ENCODE data around the gene LYPD5. TPM values are rescaled to one million over a fixed set of nuclear protein-coding genes. Genes with fewer than 3 reads are reported as not detected.
"Not testable (repeated sequence)": the region's sequence is repeated elsewhere in the genome, so short reads cannot be mapped to it uniquely, and the experiment has no call there.

The LYPD5 gene
- total RNA-seq, 1 experiment from 2014 or later = not detected

DNA sequence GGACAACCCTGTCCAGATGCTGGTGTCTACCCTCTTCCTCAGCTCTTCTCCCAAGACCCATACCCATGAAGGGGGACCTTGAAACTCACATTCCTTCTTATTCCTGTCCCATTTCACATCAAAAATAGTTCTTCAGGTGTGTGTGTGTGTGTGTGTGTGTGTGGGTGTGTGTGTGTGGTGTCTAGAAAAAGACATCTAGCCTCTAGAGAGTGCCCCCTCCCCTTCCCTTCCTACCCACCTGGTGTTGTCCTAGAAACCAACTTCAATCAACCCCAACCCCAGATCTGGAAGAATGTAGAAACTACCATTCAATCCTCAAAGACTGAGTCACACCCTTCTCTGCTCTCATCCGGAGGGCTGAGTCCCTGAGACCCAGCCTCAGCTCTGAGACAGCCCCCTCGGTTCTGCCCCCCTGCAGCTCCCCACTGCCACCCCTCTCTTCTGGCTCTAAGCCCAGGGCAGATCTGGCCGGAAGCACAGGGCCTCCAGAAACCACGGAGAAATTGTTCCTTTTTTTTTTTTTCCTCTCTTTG lies 25.0 kb downstream of the LYPD5 start:
- no peak overlapping the region for H2AFZ ChIP-seq (ENCODE audit: low read length)

DNA sequence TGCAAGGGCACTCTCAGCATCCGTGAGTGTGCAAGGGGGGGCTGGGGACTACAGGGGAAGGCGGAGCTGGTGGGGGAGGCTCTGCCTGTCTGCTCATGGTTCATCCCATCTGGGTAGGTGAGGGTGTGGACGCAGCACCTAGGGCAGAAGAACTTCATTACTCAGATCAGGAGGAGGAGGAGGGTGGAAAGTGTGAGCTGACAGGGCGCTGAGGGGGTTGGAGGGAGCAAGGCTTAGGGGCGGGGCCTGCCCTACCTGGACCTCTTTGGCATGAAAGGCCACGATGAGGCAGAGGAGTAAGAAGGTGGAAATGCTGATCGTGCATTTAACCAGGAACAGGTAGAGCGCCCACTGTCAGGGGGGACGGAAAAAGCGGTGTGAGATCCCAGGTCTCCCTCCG lies 26.0 kb downstream of the LYPD5 start:
- Histone ChIP-seq H3K27ac (ENCODE audit: low read length) (no peak overlapping the region), H3K9ac (ENCODE audit: low read length) (no peak overlapping the region), H3K79me2 (ENCODE audit: low read length) (no peaks in the 10 kb centered on the region), H3K36me3 (ENCODE audit: insufficient read depth, low read length) (no peaks in the 10 kb centered on the region), H3K4me2 (ENCODE audit: low read depth, low read length, poor library complexity, severe bottlenecking) (no peak overlapping the region), H4K20me1 (ENCODE audit: insufficient read depth, low read depth, low read length) (no peaks in the 10 kb centered on the region), H3K4me3 (ENCODE audit: low read length) (no peak overlapping the region), H3K4me1 (ENCODE audit: low read length) (no peaks in the 10 kb centered on the region; the same call in 1 of the 2 replicates), H3K27me3 (ENCODE audit: low read length) (no peaks in the 10 kb centered on the region), H3K9me2 (replicated peaks; ENCODE audit: insufficient read depth, low read length) (no peaks in the 10 kb centered on the region), H2AFZ (ENCODE audit: low read length) (no peak overlapping the region), H3K9me3 (ENCODE audit: low read length) (no peaks in the 10 kb centered on the region)
- no peak for DNase-seq

More for the DNA sequence above, 25.0 kb downstream of the LYPD5 start:
- Histone ChIP-seq H3K9me2 (replicated peaks; ENCODE audit: insufficient read depth, low read length) (no peaks in the 10 kb centered on the region), H3K27me3 (ENCODE audit: low read length) (no peaks in the 10 kb centered on the region), H4K20me1 (ENCODE audit: insufficient read depth, low read depth, low read length) (no peaks in the 10 kb centered on the region), H3K79me2 (ENCODE audit: low read length) (no peaks in the 10 kb centered on the region), H3K9ac (ENCODE audit: low read length) (no peak overlapping the region), H3K27ac (ENCODE audit: low read length) (no peak overlapping the region), H3K4me3 (ENCODE audit: low read length) (no peak overlapping the region), H3K9me3 (ENCODE audit: low read length) (no peaks in the 10 kb centered on the region), H3K4me2 (ENCODE audit: low read depth, low read length, poor library complexity, severe bottlenecking) (no peak overlapping the region), H3K4me1 (ENCODE audit: low read length) (no peaks in the 10 kb centered on the region; the same call in 1 of the 2 replicates), H3K36me3 (ENCODE audit: insufficient read depth, low read length) (no peaks in the 10 kb centered on the region)
- DNase-seq = no peak

DNA sequence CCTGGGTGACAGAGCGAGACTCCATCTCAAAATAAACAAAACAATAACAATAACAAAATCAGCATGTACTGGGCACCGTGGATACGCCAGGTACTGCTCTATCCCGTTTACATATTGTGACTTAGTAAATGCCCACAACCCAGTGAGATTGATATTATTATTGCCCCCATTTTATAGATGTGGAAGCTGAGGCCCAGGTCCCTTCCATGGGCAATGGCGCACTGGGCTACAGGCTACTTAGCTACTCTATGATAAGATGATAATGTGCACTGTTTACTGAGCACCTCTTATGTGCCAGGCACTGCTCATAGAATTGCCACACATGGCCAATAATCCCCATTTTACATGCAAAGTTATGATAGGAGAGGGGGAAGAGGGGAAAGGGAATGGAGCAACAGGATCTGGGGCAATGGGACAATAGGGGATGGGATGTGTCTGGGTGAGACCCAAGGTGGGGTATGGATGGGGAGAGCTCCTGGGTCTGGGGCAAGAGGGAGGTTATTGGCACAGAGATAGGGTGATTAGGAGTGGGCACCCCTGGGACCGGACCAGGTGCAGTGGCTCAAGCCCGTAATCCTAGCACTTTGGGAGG lies 26.9 kb downstream of the LYPD5 start:
- Histone ChIP-seq H3K79me2 (ENCODE audit: low read length) (no peaks in the 10 kb centered on the region), H3K4me1 (ENCODE audit: low read length) (no peaks in the 10 kb centered on the region), H3K4me3 (ENCODE audit: low read length) (no peak overlapping the region), H4K20me1 (ENCODE audit: insufficient read depth, low read depth, low read length) (no peaks in the 10 kb centered on the region), H3K9me3 (ENCODE audit: low read length) (no peaks in the 10 kb centered on the region), H3K36me3 (ENCODE audit: insufficient read depth, low read length) (no peaks in the 10 kb centered on the region), H2AFZ (ENCODE audit: low read length) (no peak overlapping the region), H3K4me2 (ENCODE audit: low read depth, low read length, poor library complexity, severe bottlenecking) (no peak overlapping the region), H3K27me3 (ENCODE audit: low read length) (no peaks in the 10 kb centered on the region), H3K9ac (ENCODE audit: low read length) (no peak overlapping the region), H3K9me2 (replicated peaks; ENCODE audit: insufficient read depth, low read length) (no peaks in the 10 kb centered on the region), H3K27ac (ENCODE audit: low read length) (no peak overlapping the region)
- no peak for DNase-seq

DNA sequence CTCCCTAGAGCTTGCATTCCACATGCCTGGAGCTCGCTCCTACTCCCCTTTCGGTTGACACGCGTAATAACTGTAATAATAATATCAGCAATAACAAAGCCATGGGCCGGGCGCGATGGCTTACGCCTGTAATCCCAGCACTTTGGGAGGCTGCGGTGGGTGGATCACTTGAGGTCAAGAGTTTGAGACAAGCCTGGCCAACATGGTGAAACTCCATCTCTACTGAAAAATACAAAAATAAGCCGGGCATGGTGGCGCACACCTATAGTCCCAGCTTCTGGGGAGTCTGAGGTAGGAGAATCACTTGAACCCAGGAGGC lies 27.3 kb downstream of the LYPD5 start:
- not testable (repeated sequence) for H3K36me3 ChIP-seq (ENCODE audit: insufficient read depth, low read length); H3K27me3 ChIP-seq (ENCODE audit: low read length); H3K4me1 ChIP-seq (ENCODE audit: low read length); H3K4me2 ChIP-seq (ENCODE audit: low read depth, low read length, poor library complexity, severe bottlenecking); H4K20me1 ChIP-seq (ENCODE audit: insufficient read depth, low read depth, low read length); H3K9ac ChIP-seq (ENCODE audit: low read length); H2AFZ ChIP-seq (ENCODE audit: low read length); DNase-seq; H3K9me3 ChIP-seq (ENCODE audit: low read length); H3K79me2 ChIP-seq (ENCODE audit: low read length); H3K9me2 ChIP-seq (replicated peaks; ENCODE audit: insufficient read depth, low read length); H3K27ac ChIP-seq (ENCODE audit: low read length); H3K4me3 ChIP-seq (ENCODE audit: low read length)

DNA sequence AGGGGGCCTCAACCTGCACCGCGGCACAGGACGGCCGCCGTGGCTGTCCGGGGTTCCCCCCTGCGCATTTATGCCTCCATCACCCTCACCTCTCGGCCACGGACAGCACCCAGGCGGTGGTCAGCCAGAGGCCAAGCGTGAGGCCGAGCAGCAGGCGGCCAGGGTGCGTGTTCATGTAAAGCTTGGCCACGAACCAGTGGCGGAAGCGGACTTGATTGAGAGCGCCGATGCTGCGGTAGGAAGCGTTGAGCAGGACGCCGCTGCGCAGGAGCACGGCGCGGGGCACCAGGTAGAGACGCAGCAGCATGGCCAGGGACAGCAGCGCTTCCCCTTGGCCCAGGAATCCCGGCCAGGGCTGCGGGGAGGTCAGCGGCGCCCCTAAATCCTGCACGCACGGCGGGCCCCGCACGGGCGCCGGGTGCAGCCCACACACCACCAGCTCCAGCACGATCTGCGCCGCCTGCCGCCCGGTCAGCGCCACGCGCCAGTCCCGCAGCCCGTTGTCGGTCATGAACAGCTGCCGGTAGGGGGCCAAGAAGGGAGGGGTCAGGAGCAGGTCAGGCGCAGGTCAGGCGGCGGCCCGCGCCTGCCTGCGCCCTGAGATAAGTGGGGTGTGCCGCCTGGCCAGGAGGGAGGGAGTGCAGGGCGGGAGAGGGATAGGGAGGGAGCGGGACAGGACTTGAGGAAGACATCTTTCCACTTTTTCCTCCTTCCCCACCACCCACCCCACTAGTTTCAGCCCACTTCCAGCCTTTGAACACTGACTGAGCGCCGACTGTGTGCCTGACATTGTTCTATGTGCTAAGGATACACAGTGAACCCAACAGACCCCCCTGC lies 27.9 kb downstream of the LYPD5 start:
- H3K4me3 ChIP-seq (ENCODE audit: low read length) = no peak overlapping the region
- H3K4me2 ChIP-seq (ENCODE audit: low read depth, low read length, poor library complexity, severe bottlenecking) = no peak overlapping the region
- H3K9ac ChIP-seq (ENCODE audit: low read length) = no peak overlapping the region
- H3K79me2 ChIP-seq (ENCODE audit: low read length) = no peaks in the 10 kb centered on the region
- H3K27ac ChIP-seq (ENCODE audit: low read length) = no peak overlapping the region
- no peak for DNase-seq
- H3K4me1 ChIP-seq (ENCODE audit: low read length) = no peaks in the 10 kb centered on the region
- H3K9me3 ChIP-seq (ENCODE audit: low read length) = no peaks in the 10 kb centered on the region
- no peaks in the 10 kb centered on the region for H3K27me3 ChIP-seq (ENCODE audit: low read length)
- no peak overlapping the region for H2AFZ ChIP-seq (ENCODE audit: low read length)
- H3K36me3 ChIP-seq (ENCODE audit: insufficient read depth, low read length) = no peaks in the 10 kb centered on the region
- no peaks in the 10 kb centered on the region for H4K20me1 ChIP-seq (ENCODE audit: insufficient read depth, low read depth, low read length)
- no peaks in the 10 kb centered on the region for H3K9me2 ChIP-seq (replicated peaks; ENCODE audit: insufficient read depth, low read length)

DNA sequence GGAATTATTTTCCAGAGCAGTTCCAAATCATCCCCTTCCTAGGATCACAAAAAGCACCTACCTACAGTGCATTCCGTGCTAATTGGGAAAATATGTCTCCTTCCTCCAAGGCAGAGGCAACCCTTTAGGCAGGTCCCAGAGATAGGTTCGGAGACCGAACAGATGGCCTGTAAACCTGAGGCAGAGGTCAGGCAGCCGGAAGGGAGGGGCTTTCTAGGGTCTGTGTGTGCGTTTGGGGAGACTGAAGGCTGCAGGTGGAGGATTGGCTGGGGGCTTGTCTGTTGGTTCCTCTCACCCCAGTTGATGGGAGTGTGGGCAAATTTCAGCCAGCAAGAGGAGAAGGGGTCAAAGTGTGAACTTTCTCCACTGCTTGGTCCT lies 28.5 kb downstream of the LYPD5 start:
- no peak overlapping the region for H3K9ac ChIP-seq (ENCODE audit: low read length)
- H4K20me1 ChIP-seq (ENCODE audit: insufficient read depth, low read depth, low read length) = no peaks in the 10 kb centered on the region
- no peak overlapping the region for H3K4me2 ChIP-seq (ENCODE audit: low read depth, low read length, poor library complexity, severe bottlenecking)
- no peaks in the 10 kb centered on the region for H3K27me3 ChIP-seq (ENCODE audit: low read length)
- no peaks in the 10 kb centered on the region for H3K9me2 ChIP-seq (replicated peaks; ENCODE audit: insufficient read depth, low read length)
- H3K27ac ChIP-seq (ENCODE audit: low read length) = no peak overlapping the region
- H3K4me1 ChIP-seq (ENCODE audit: low read length) = no peaks in the 10 kb centered on the region
- no peaks in the 10 kb centered on the region for H3K36me3 ChIP-seq (ENCODE audit: insufficient read depth, low read length)
- H2AFZ ChIP-seq (ENCODE audit: low read length) = no peak overlapping the region
- H3K79me2 ChIP-seq (ENCODE audit: low read length) = no peaks in the 10 kb centered on the region
- no peaks in the 10 kb centered on the region for H3K9me3 ChIP-seq (ENCODE audit: low read length)
- DNase-seq = no peak
- no peak overlapping the region for H3K4me3 ChIP-seq (ENCODE audit: low read length)

DNA sequence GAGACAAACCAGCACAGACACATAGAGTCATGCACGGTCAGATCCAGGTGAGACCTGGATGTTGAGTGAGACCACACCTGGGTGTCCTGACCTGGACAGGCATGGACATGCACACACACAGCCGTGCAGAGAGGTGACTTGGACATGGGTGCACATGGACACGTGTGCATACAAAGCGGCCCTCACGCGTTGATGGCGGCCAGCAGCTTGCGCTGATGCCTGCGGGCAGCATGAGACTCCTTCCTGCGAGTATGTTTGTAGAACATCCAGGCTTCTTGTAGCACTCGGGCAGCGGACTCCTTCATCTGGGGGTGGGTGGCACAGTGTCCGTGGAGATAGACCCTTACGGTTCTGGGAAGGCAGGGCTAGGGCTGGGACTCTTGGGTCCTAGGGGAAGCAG lies 33.0 kb downstream of the LYPD5 start:
- Histone ChIP-seq H3K27ac (ENCODE audit: low read length) (no peak overlapping the region), H3K36me3 (ENCODE audit: insufficient read depth, low read length) (no peaks in the 10 kb centered on the region), H3K79me2 (ENCODE audit: low read length) (no peaks in the 10 kb centered on the region), H3K4me1 (ENCODE audit: low read length) (peaks cover 5% of the 10 kb centered on the region), H2AFZ (ENCODE audit: low read length) (no peak overlapping the region), H3K9me3 (ENCODE audit: low read length) (no peaks in the 10 kb centered on the region), H3K4me2 (ENCODE audit: low read depth, low read length, poor library complexity, severe bottlenecking) (no peak overlapping the region), H4K20me1 (ENCODE audit: insufficient read depth, low read depth, low read length) (no peaks in the 10 kb centered on the region), H3K9me2 (replicated peaks; ENCODE audit: insufficient read depth, low read length) (no peaks in the 10 kb centered on the region), H3K4me3 (ENCODE audit: low read length) (no peak overlapping the region), H3K27me3 (ENCODE audit: low read length) (no peaks in the 10 kb centered on the region), H3K9ac (ENCODE audit: low read length) (no peak overlapping the region)
- DNase-seq = no peak

DNA sequence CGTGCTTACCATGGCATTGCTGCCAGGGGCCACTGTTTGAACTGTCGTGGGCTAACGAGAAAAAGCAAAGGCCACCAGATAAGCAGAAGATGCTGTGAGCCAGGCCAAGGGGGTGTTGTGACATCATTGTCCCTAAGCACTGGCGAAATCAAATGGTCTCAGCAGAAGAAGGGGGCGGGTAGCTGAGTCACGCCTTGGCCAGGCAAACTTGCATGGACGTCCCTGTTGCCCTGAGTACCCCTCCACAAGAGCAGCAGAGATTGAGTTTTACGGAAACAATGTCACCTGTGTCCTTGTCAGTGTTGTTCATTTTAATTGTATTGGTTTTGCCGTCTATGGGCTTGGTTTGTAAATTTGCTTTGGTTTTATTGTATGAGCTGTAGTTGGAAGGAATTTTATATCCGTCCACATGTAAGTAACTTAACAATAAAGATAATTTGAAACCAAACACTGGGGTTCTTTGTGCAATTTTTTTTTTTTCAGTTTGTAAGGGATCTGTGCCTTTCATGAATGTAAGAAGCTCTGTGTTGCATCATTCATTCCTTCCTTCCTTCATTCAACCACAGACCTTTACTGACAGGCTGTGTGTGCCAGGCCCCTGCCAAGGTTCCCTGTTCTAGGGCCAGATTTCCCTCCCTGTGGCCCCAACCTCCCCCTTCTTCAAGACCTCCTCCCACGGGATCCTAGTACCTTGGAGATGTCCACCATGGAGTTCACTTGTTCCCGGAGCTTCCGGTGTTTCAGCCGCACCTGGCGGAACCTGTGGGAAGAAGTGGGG lies 33.8 kb downstream of the LYPD5 start:
- no peaks in the 10 kb centered on the region for H3K9me3 ChIP-seq (ENCODE audit: low read length)
- H3K9ac ChIP-seq (ENCODE audit: low read length) = no peak overlapping the region
- H4K20me1 ChIP-seq (ENCODE audit: insufficient read depth, low read depth, low read length) = no peaks in the 10 kb centered on the region
- no peak overlapping the region for H2AFZ ChIP-seq (ENCODE audit: low read length)
- no peaks in the 10 kb centered on the region for H3K36me3 ChIP-seq (ENCODE audit: insufficient read depth, low read length)
- no peak overlapping the region for H3K4me2 ChIP-seq (ENCODE audit: low read depth, low read length, poor library complexity, severe bottlenecking)
- no peak overlapping the region for H3K4me3 ChIP-seq (ENCODE audit: low read length)
- no peaks in the 10 kb centered on the region for H3K79me2 ChIP-seq (ENCODE audit: low read length)
- no peaks in the 10 kb centered on the region for H3K9me2 ChIP-seq (replicated peaks; ENCODE audit: insufficient read depth, low read length)
- no peaks in the 10 kb centered on the region for H3K27me3 ChIP-seq (ENCODE audit: low read length)
- H3K27ac ChIP-seq (ENCODE audit: low read length) = no peak overlapping the region
- H3K4me1 ChIP-seq (ENCODE audit: low read length) = peaks cover 5% of the 10 kb centered on the region
- no peak for DNase-seq

Data from Karpas-422 (cell line).